Measurements from ENCODE around the gene PCBP1.
"Not testable (repeated sequence)": the region's sequence is repeated elsewhere in the genome, so short reads cannot be mapped to it uniquely, and the experiment has no call there.

PCBP1 gene

DNA sequence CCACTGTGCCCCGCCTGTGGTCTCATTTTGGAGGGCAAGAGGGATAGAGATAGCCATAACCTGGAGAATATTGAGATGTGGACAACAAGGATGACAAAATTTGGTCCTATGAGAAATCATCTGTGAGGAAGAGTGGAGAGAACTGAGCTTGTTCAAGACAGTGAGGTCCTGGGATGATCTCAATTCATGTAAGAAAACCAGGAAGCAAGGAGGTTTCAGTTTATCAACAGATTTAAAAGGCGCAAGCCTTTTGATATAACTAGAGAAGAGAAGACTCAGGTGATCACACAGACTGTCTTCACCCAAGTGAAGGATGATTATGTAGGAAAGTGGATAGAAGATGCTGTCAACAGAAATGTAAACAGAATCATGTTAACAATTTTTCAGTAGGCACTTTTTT, 39.1 kb downstream of the PCBP1 start:
- DNase-seq = no peak

DNA sequence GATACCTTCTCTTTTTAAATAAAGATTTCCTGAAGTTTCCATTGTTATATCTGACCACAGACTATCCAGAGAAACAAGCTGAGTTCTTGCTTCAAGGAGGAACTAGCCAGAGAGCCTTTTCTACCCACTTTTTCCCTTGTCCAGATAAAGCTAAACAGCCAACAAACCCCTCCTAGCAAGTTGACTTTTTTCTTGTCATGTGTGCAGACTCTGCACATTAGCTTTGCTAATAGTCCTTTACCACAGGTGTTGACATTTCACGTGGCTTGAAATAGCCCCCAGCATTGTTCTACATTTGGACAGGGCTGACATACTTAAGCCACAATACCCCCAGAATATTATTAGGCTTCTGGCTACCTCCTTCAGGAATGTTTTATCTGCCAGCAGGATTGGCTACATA, 40.7 kb downstream of the PCBP1 start:
- DNase-seq = no peak

- not testable (repeated sequence) for DNase-seq
Measured at GRCh38 chr2:70131344-70132143, 44.3 kb downstream of the PCBP1 start.

DNA sequence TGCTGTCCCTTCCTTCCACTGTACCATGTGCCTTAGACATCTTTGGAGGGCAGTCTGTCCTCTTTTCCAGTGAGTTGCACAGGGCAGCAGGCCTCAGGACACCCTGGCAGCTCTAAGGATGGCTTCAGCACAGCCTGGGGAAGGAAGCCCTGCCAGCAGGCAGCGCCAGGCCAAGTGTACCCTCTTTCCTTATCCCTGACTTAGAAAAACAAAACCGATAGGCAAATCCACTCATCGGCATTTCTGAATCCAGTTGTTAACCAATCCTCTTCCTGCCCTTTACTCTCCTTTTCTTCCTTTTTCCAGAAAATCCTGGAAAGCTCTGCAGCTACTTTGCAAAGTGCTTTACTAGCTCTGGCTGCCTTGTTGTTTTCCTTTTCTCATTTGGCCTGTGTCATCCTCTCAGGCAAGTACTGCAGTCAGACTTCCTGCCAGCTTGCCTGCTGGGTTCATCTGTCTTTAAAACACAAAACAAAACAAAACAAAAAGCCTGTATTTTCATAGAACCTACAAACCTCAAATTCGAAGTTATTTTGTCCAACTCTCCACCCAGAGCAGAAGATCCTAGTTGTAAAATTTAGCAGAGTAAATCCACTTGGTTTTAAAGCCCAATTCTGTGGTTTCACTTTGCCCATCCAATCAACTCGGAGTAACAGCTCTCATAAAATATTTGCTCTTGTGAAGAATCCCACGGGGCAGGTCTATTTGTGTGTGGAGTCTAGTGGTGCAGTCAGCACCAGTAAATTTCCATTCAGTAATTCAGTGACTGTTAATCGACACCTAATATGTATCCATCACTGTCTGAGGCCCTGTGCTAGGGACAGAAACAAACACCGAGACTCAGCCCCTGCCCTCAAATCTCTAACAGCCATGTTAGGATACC, 45.2 kb downstream of the PCBP1 start:
- DNase-seq = peak; percentile 65

DNA sequence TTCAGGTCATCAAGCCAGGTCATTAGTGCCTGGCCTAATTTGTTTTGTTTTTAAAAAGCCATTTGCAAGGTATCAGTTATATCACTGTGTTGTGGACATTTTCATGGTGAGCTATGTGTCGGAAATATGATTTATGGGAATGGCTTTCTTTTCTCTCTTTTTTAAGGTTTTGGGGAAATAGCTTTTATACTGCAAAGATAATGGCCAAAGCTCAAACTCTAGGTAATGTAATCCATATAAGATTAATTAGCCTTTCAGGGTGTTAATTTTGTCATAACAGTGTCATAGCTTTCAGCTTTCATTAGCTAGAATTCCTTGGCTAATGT, 45.8 kb downstream of the PCBP1 start:
- no peak for DNase-seq

GRCh38 chr2:70133491-70134322, 46.4 kb downstream of the PCBP1 start:
- no peak for DNase-seq

GRCh38 chr2:70134323-70134983, 47.2 kb downstream of the PCBP1 start:
- not testable (repeated sequence) for DNase-seq
